Osteoblast (primary cell): Measurements from ENCODE around the gene SPRY1. TPM values are rescaled to one million over a fixed set of nuclear protein-coding genes. Genes with fewer than 3 reads are reported as not detected.
A peak's percentile ranks its signal among the peaks of the same experiment; 100 is the strongest.

Experiments used
- DNase-seq: peaks from one replicate; pipeline ENCODE4 v3.0.0; 2011; ENCODE audit warnings: low spot score, mixed read lengths; ENCODE audit not compliant: insufficient read length; ENCODE audit errors: missing footprints
- H2AFZ ChIP-seq: 2 replicates; pipeline ENCODE4 v1.6.0; 2011; ENCODE audit warnings: mild to moderate bottlenecking, low read length
- H3K27ac ChIP-seq: 2 replicates; pipeline ENCODE4 v1.5.1; 2011; ENCODE audit warnings: mild to moderate bottlenecking, low read depth, low read length, moderate library complexity
- H3K27me3 ChIP-seq: 2 replicates; pipeline ENCODE4 v1.6.0; 2012; ENCODE audit warnings: mild to moderate bottlenecking, control low read depth, inconsistent platforms, low read length, moderate library complexity; ENCODE audit not compliant: insufficient read depth
- H3K36me3 ChIP-seq: 2 replicates; pipeline ENCODE4 v1.5.1; 2011; ENCODE audit warnings: mild to moderate bottlenecking, low read length, control low read depth, moderate library complexity; ENCODE audit not compliant: insufficient read depth
- H3K4me1 ChIP-seq: 2 replicates; pipeline ENCODE4 v1.5.1; 2011; ENCODE audit warnings: mild to moderate bottlenecking, low read length, control low read depth, moderate library complexity; ENCODE audit not compliant: insufficient read depth
- H3K4me2 ChIP-seq: 2 replicates; pipeline ENCODE4 v1.6.0; 2011; ENCODE audit warnings: mild to moderate bottlenecking, low read length; ENCODE audit not compliant: insufficient read depth
- H3K4me3 ChIP-seq: fragments of 200-600 bp; sonication (generic); 3 replicates; pipeline ENCODE4 v1.5.1; 2012; ENCODE audit warnings: mild to moderate bottlenecking, low read length, inconsistent platforms; ENCODE audit not compliant: insufficient read depth
- H3K79me2 ChIP-seq: 2 replicates; pipeline ENCODE4 v1.6.0; 2012; ENCODE audit warnings: mild to moderate bottlenecking, low read length, control low read depth, inconsistent platforms; ENCODE audit not compliant: insufficient read depth
- H3K9me3 ChIP-seq: 2 replicates; pipeline ENCODE4 v1.5.1; 2011; ENCODE audit warnings: low read depth, low read length, control low read depth
- H4K20me1 ChIP-seq: 2 replicates; pipeline ENCODE4 v1.6.0; 2012; ENCODE audit warnings: mild to moderate bottlenecking, low read length, control low read depth; ENCODE audit not compliant: insufficient read depth
- CTCF ChIP-seq: IDR thresholded peaks from 2 replicates; pipeline ENCODE4 v1.5.1; 2011; ENCODE audit warnings: mild to moderate bottlenecking, low read depth, low read length, moderate library complexity; ENCODE audit errors: extremely low read depth
- total RNA-seq: library from RNA; depleted of rRNA; stranded (reverse); fragments of >200 nt; gene quantifications from 2 replicates; pipeline ENCODE4 v1.2.3, GENCODE V29; 2012

The SPRY1 gene
- total RNA-seq, 1 donor, result 5.1 TPM

- no peak for TF ChIP-seq CTCF
- H3K4me3 ChIP-seq, result no peak overlapping the region
Measured at GRCh38 chr4:123423819-123424218, 27.2 kb downstream of the SPRY1 start.

GRCh38 chr4:123427951-123428350 lies 31.4 kb downstream of the SPRY1 start:
- Histone ChIP-seq H3K27ac (no peak overlapping the region), H3K36me3 (no peaks in the 10 kb centered on the region), H3K9me3 (peaks cover 2% of the 10 kb centered on the region), H3K4me2 (no peak overlapping the region), H3K4me1 (no peaks in the 10 kb centered on the region), H2AFZ (no peak overlapping the region), H3K4me3 (no peak overlapping the region), H3K27me3 (no peaks in the 10 kb centered on the region), H4K20me1 (no peaks in the 10 kb centered on the region), H3K79me2 (no peaks in the 10 kb centered on the region)
- no peak for TF ChIP-seq CTCF
- no peak for DNase-seq

More at GRCh38 chr4:123423819-123424218, 27.2 kb downstream of the SPRY1 start:
- no peak for DNase-seq
- Histone ChIP-seq H2AFZ (peak overlapping the region; percentile 19), H3K79me2 (no peaks in the 10 kb centered on the region), H3K9me3 (peaks cover 2% of the 10 kb centered on the region), H3K36me3 (no peaks in the 10 kb centered on the region), H3K4me1 (peaks cover 12% of the 10 kb centered on the region), H3K27ac (no peak overlapping the region), H3K27me3 (no peaks in the 10 kb centered on the region), H4K20me1 (no peaks in the 10 kb centered on the region), H3K4me2 (no peak overlapping the region)

GRCh38 chr4:123430031-123430430 lies 33.4 kb downstream of the SPRY1 start:
- Histone ChIP-seq H3K79me2 (no peaks in the 10 kb centered on the region), H3K4me3 (no peak overlapping the region), H3K4me1 (no peaks in the 10 kb centered on the region), H3K9me3 (peaks cover 2% of the 10 kb centered on the region), H3K27me3 (no peaks in the 10 kb centered on the region), H3K36me3 (no peaks in the 10 kb centered on the region), H2AFZ (no peak overlapping the region), H3K4me2 (no peak overlapping the region), H3K27ac (no peak overlapping the region), H4K20me1 (no peaks in the 10 kb centered on the region)
- DNase-seq, result no peak
- TF ChIP-seq CTCF, result no peak

- Histone ChIP-seq H3K79me2 (no peaks in the 10 kb centered on the region), H3K4me2 (no peak overlapping the region), H3K4me1 (no peaks in the 10 kb centered on the region), H3K9me3 (peaks cover 2% of the 10 kb centered on the region), H3K27me3 (no peaks in the 10 kb centered on the region), H3K4me3 (no peak overlapping the region), H3K36me3 (no peaks in the 10 kb centered on the region), H4K20me1 (no peaks in the 10 kb centered on the region), H3K27ac (no peak overlapping the region), H2AFZ (no peak overlapping the region)
- no peak for TF ChIP-seq CTCF
- no peak for DNase-seq
Measured at GRCh38 chr4:123430501-123430900, 33.9 kb downstream of the SPRY1 start.
